ENCODE measurements around the gene COL20A1.
"Not testable (repeated sequence)": the region's sequence is repeated elsewhere in the genome, so short reads cannot be mapped to it uniquely, and the experiment has no call there.

The COL20A1 gene

GRCh38 chr20:63292904-63293303 is at the start of gene COL20A1:
COL20A1 (plus strand) TSS chr20:63293186; CDS start chr20:63295108, 1,922 bp downstream.
- DNase-seq (ENCODE audit: low spot score) = no peak

GRCh38 chr20:63243604-63244247 is 49.3 kb upstream of the COL20A1 start:
- DNase-seq (ENCODE audit: low spot score) = no peak

GRCh38 chr20:63244468-63244867 is 48.5 kb upstream of the COL20A1 start:
- no peak for DNase-seq (ENCODE audit: low spot score)

GRCh38 chr20:63246490-63247288 is 46.3 kb upstream of the COL20A1 start:
- DNase-seq (ENCODE audit: low spot score) = no peak

- no peak for DNase-seq (ENCODE audit: low spot score)
Measured at GRCh38 chr20:63247671-63248228, 45.2 kb upstream of the COL20A1 start.

GRCh38 chr20:63248835-63249591 is 44.0 kb upstream of the COL20A1 start:
- DNase-seq (ENCODE audit: low spot score) = no peak

GRCh38 chr20:63249891-63250290 is 43.1 kb upstream of the COL20A1 start:
- DNase-seq (ENCODE audit: low spot score) = no peak

- DNase-seq (ENCODE audit: low spot score) = not testable (repeated sequence)
Measured at GRCh38 chr20:63251350-63251749, 41.6 kb upstream of the COL20A1 start.

GRCh38 chr20:63252284-63252711 is 40.7 kb upstream of the COL20A1 start:
- DNase-seq (ENCODE audit: low spot score) = peak; percentile 46

- no peak for DNase-seq (ENCODE audit: low spot score)
Measured at GRCh38 chr20:63253065-63253437, 39.9 kb upstream of the COL20A1 start.

- DNase-seq (ENCODE audit: low spot score) = no peak
Measured at GRCh38 chr20:63253438-63254231, 39.4 kb upstream of the COL20A1 start.

GRCh38 chr20:63254232-63254605 is 38.8 kb upstream of the COL20A1 start, which contains the start of gene NKAIN4:
NKAIN4 (minus strand) TSS chr20:63254463; CDS start chr20:63254450, 13 bp downstream.
- DNase-seq (ENCODE audit: low spot score) = no peak

GRCh38 chr20:63254606-63255384 is 38.2 kb upstream of the COL20A1 start:
- DNase-seq (ENCODE audit: low spot score) = no peak

- no peak for DNase-seq (ENCODE audit: low spot score)
Measured at GRCh38 chr20:63255931-63256704, 36.9 kb upstream of the COL20A1 start.

- no peak for DNase-seq (ENCODE audit: low spot score)
Measured at GRCh38 chr20:63256954-63257353, 36.0 kb upstream of the COL20A1 start.

GRCh38 chr20:63257629-63258028 is 35.4 kb upstream of the COL20A1 start:
- DNase-seq (ENCODE audit: low spot score) = no peak

GRCh38 chr20:63258781-63259180 is 34.2 kb upstream of the COL20A1 start:
- DNase-seq (ENCODE audit: low spot score) = no peak

- DNase-seq (ENCODE audit: low spot score) = no peak
Measured at GRCh38 chr20:63259734-63260460, 33.1 kb upstream of the COL20A1 start.

- no peak for DNase-seq (ENCODE audit: low spot score)
Measured at GRCh38 chr20:63260521-63260920, 32.5 kb upstream of the COL20A1 start.
